GM21367 (cell line): ENCODE measurements around the gene HBD.
"Not testable (repeated sequence)": the region's sequence is repeated elsewhere in the genome, so short reads cannot be mapped to it uniquely, and the experiment has no call there.

ENCODE experiments used
- ATAC-seq: cut with Tn5 transposase; IDR thresholded peaks from one replicate; pipeline ENCODE4 v1.9.1; 2021; ENCODE audit not compliant: unreplicated experiment

The HBD gene

DNA sequence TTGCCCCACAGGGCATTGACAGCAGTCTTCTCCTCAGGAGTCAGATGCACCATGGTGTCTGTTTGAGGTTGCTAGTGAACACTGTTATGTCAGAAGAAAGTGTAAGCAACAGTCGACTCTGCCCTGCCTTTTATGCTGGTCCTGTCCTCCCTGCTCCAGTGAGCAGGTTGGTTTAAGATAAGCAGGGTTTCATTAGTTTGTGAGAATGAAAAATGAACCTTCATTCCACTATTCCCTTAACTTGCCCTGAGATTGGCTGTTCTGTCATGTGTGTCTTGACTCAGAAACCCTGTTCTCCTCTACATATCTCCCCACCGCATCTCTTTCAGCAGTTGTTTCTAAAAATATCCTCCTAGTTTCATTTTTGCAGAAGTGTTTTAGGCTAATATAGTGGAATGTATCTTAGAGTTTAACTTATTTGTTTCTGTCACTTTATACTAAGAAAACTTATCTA, at the start of gene HBD:
TSS of gene HBD (minus strand) at position 103 of the 454 bp plus-strand sequence. CDS start at position 53, 50 bp downstream.
- ATAC-seq = peak; percentile 66

DNA sequence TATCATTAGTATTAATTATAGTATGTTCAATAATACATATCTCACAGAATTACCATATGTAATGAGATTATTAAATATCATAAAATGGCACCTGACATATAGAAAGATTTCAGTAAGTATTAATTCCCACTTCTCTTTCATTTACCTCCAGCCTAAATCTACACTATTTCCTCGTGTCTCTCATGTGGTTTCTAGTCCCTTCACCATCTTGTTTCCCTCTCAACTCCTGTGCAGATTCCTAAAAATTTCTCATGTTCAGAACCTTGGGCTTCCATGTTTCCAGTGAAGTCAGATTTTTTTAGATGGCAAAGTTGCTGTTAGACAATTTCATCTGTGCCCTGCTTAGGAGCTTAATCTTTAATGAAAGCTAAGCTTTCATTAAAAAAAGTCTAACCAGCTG, 49.6 kb upstream of the HBD start:
- ATAC-seq = no peak

DNA sequence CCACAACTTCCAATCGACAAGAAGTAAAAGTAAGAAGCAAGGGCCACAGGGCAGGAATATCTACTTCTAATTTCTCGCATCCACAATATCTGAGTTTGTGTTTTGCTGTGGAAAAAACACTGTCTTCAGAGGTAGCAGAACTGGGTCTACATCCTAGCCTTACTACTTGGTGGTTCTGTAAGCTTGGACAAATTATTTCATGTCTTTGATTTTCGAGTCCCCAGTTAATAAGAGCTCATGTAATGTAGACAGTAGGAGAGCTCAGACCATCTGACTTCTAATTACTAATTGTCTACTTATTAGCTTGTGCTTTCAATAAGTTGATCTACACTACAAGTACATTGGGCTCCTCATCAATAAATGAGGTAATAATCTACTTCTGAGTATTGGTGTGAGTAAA, 48.8 kb upstream of the HBD start:
- no peak for ATAC-seq

DNA sequence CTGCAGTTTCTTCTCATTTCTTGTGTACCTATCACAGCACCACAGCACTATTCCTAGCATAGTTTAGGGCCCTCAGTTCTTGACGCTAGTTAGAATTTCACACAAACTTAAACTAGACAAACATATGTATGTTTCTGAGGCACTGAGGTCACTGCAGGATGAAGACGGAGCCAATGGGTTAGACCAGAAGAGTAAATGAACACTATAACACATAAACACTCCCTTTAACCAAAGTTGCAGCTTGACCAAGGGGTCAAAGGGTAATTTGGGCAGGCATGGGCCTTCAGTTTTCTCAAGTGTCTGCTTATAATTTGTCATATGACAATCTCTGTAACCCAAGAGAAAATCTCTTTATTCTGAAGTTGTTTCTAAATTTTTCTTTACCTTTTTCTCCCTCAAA, 48.3 kb upstream of the HBD start:
- no peak for ATAC-seq

DNA sequence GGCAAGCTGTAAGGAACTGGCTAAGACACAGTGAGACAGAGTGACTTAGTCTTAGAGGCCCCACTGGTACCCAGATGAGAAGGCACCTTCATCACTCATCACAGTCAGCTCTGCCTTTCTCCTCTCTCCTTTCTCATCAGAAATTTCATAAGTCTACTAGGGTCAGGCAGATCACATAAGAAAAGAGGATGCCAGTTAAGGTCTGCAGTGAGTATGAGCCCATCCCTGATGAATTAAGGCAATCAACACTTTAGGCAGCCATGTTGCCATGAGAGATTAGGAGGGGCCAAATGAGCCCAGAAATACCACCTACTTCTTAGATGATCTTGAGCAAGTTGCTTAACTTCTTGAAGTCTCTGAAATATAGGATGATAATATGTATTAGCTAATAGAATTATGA, 47.3 kb upstream of the HBD start:
- no peak for ATAC-seq

DNA sequence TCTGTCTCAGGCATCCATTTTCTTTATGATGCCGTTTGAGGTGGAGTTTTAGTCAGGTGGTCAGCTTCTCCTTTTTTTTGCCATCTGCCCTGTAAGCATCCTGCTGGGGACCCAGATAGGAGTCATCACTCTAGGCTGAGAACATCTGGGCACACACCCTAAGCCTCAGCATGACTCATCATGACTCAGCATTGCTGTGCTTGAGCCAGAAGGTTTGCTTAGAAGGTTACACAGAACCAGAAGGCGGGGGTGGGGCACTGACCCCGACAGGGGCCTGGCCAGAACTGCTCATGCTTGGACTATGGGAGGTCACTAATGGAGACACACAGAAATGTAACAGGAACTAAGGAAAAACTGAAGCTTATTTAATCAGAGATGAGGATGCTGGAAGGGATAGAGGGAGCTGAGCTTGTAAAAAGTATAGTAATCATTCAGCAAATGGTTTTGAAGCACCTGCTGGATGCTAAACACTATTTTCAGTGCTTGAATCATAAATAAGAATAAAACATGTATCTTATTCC, 46.4 kb upstream of the HBD start:
- ATAC-seq = peak; percentile 83

DNA sequence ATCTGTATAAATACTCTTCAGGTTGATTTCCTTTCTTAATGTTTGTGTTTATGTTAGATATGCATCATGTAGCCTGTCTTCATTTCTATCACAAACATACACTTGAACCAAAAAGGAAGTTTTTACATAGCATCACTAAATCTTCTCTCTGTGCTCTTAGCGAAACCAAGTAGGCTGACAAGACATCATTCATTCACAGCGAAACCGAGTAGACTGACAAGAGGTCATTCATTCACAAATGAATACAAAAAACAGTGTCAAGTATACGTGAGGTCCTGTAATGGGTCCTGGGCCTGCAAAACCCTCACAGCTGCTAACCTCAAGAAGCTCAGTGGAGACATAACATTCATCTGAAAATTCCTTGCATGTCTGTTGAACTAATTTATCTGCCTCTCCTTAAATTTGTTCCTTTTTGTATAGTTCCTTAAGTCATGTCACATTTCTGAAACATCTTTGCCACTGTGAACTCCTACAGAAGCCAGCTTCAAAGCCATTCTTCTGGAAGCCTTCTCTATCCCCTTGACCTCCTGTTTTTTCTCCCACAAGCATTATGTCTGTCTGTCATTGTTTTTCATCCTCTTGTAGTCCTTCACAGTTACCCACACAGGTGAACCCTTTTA, 45.3 kb upstream of the HBD start:
- no peak for ATAC-seq

DNA sequence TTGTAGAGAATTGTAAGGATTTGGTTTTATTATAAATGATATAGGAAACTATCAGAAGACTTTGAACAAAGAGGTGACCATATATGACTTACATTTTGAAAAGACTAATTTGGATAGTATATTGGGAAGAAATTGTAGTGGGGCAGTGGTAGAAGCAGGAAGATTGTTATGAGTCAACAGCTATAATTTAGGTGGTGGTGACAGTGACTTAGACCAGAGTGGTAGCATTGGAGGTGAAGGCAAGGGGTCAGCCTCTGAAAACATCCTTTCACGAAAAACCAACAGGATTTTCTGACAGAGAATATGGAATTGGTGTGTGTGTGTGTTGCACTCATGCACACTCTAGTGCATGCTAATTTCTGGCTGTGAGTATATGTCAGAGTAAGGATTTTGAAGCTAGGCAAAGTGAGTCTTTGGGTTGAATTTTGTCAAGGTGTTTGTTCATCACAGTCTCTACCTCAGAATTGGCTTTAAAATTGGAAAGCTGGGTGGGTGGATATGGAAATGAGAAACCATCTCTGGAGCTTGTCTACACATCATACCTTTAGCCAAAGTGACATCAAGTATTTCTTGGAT, 43.6 kb upstream of the HBD start:
- ATAC-seq = no peak

DNA sequence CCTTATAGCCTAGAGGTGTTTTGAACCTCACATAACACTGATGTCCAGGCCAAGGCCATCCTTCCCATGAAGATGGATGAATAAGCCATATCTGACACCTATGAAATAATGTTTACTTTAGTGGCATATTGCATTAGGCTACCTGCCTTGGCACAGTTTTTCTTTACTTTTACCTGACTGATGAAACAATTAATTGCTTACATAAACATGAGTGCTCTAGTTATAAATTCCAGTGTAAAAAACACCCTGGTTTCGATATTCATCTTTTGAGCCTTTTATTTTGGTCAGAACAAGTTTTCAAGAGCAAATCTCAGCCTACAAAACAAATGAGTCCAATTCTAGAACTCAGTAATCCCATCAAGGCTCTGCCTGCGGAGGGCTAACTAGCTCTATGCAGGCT, 42.4 kb upstream of the HBD start:
- ATAC-seq = no peak

DNA sequence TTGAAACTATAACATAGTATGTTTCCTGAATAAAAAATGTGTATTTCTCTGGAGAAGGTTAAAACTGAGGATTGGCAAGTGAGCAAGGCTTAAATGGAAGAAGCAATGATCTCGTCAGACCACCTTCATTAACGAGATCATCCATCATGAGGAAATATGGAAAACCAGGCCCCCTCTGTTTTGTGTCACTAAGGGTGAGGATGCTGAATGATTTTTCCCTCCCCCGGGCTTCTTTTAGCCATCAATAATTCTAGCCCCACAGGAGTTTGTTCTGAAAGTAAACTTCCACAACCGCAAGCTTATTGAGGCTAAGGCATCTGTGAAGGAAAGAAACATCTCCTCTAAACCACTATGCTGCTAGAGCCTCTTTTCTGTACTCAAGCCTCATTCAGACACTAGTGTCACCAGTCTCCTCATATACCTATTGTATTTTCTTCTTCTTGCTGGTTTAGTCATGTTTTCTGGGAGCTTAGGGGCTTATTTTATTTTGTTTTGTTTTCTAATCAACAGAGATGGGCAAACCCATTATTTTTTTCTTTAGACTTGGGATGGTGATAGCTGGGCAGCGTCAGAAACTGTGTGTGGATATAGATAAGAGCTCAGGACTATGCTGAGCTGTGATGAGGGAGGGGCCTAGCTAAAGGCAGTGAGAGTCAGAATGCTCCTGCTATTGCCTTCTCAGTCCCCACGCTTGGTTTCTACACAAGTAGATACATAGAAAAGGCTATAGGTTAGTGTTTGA, 41.3 kb upstream of the HBD start:
- ATAC-seq = no peak

DNA sequence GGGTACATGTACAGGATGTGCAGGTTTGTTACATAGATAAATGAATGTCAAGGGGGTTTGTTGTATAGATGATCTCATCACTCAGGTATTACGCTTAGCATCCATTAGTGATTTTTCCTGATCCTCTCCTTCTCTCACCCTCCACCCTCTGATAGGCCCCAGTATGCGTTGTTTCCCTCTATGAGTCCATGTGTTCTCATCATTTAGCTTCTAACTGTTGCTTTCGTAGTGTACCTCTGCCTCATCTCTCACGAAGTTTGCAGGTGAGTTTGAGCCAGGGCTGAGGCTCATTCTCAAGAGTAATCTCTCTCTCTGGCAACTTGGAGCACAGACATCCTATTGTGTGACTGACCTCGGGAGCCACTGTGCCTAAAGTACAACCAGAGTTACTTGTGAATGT, 40.1 kb upstream of the HBD start:
- ATAC-seq = no peak

DNA sequence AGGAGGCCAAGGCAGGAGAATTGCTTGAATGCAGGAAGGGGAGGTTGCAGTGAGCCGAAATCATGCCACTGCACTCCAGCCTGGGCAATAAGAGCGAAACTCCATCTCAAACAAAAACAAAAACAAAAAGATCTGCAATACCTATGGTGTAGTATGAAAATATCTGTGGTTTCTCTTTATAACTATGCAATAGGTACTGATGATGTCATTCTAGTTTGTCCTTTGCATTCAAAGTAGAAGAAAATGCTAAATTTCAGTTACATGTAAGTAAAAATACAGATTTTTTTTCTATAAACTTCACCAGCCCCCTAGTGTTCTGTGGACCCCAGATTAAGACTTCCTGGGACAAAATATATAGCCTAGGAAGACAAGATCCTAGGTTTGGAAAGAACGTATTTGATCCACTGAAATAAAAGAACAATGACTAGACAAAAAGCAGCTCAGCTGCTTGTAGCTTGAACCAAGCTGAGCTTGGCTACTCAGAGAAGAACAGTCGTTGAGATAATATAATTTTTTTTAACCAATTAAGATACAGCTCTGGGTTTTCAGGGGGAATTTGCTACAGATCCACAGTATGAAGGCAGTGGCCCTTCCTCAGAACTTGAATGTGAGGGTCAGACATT, 38.2 kb upstream of the HBD start:
- no peak for ATAC-seq

DNA sequence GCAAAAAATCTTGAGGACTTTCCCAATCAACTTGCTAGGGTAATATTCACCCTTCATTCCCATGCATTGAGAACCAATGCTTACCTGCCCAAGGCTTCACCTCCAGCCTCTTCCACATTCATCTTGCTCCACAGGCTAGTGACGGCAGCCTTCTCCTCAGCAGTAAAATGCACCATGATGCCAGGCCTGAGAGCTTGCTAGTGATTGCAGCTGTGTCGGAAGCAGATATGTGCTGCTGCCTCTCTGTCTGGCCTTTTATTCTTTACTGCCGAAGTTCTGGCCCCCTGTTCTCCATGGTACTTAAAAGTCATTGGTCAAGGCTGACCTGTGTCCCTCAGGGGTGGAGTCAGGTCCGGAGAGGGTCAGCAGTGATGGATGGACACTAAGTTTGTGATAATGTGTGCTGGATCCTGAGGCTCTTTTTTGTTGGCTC, 35.4 kb upstream of the HBD start, which contains the start of gene HBE1:
TSS of gene HBE1 (minus strand) at position 231 of the 433 bp plus-strand sequence. CDS start at position 176, 55 bp downstream.
- ATAC-seq = no peak

DNA sequence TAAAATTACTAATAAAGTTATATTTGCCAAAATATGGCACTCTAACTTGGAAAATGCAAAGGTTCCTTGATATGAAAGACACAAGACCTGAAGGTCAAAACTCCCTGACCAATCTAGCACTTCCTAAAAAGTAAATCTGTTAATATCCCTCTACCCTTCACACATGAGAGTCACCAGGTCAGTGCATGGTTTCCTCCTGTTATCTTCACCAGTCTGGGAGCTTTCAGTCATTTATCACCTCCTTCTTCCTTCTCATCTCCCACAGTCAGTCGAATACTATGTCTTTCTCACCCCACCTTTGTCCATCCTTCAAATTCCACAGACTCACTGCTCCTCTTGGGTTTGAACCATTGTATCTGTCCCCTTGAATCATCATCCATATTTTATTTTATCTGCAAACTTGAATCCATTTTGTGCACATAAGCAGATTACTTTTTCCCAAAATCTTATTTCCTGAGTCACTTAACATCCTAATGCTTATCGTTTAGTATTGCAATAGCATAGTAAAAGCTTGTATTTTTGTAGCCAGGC, 32.8 kb upstream of the HBD start:
- ATAC-seq = no peak

DNA sequence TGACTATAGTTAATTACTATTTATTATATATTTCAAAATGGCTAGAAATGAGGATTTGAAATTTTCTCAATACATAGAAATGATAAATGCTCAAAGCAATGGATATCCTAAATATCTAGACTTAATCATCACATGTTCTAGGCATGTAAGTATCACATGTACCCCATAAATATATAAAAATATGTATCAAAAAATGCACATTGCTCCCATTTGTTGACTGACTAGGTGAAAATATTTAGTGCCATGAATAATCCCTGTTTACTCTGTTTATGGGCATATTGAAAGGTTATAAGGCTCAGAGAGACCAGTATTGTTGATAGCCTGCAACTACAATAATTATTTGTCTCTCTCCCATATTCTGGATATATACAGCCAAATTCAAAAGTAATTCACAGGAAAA, 32.3 kb upstream of the HBD start:
- ATAC-seq = no peak

DNA sequence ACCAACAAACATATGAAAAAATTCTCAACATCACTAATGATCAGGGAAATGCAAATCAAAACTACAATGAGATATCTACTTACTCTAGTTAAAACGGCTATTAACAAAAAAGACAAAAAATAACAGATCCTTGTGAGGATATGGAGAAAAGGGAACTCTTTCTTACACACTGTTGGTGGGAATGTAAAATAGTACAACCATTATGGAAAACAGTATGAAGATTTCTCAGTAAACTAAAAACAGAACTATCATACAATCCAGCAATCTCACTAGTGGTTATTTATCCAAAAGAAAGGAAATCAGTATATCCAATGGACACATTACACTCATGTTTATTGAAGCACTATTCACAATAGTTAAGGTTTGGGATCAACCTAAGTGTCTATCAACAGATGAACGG, 31.5 kb upstream of the HBD start:
- ATAC-seq = no peak

DNA sequence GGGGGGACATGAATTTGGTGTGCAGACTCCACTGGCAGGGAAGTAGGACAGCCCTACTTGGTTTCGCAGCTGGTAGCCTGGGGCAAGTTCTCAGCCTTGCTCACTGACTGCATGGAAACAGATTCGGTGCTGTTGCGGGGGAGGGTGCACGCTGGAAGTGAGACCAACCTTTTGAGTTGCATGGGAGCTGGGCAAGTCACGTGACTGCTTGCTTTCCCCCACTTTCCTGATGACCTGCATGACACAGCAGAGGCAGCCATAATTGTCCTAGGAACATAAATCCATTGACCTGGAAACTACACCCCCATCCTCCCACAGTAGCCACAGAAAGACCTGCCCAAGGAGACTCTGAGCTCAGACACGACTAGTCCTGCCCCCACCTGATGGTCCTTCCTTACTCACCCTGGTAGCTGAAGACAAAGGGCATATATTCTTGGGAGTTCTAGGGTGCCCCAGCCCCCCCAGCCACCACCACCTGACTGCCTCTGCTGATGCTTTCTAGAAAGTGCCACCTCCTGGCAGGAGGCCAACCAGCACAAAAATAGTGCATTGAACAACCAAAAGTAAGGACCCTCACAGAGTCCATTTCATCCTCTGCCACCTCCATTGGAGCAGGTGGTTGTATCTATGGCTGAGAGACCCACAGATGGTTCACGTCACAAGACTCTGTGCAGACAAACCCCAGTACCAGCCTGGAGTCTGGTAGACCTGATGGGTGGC, 24.4 kb upstream of the HBD start:
- ATAC-seq = no peak

DNA sequence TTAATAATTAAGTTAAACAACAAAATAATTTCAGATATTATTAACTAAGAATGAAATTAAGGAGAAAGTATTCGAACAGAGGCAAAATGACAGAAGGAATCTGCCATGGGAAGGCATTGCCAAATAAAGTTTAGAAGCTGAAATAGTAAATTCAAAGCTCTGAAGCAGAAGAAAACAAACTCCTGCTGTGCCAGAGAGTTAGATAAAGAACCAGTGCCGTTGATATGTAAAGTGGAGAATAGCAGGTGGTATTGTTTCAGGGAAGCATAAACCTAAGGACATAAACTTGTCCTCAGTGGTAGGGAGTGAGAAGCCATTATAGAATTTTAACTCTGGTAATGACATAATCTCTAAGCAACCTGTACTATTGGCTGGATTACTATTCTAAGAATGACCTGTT, 23.0 kb upstream of the HBD start:
- ATAC-seq = no peak

DNA sequence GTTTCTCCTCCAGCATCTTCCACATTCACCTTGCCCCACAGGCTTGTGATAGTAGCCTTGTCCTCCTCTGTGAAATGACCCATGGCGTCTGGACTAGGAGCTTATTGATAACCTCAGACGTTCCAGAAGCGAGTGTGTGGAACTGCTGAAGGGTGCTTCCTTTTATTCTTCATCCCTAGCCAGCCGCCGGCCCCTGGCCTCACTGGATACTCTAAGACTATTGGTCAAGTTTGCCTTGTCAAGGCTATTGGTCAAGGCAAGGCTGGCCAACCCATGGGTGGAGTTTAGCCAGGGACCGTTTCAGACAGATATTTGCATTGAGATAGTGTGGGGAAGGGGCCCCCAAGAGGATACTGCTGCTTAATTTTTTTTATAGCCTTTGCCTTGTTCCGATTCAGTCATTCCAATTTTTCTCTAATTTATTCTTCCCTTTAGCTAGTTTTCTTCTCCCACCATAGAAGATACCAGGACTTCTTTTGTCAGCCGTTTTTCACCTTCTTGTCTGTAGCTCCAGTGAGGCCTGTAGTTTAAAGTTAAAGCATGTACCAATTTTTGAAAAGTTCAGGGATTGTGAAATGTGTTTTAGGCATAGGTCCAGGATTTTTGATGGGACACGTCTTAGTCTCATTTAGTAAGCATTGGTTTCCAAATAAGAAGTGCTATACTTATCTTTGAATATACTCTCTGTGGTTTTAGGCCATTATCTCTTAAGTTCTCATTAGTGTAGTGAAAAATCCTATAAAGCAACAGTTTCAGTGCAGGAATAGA, 20.5 kb upstream of the HBD start, which contains the start of gene HBG2:
TSS of gene HBG2 (minus strand) at position 136 of the 768 bp plus-strand sequence. CDS start at position 83, 53 bp downstream.
- not testable (repeated sequence) for ATAC-seq

DNA sequence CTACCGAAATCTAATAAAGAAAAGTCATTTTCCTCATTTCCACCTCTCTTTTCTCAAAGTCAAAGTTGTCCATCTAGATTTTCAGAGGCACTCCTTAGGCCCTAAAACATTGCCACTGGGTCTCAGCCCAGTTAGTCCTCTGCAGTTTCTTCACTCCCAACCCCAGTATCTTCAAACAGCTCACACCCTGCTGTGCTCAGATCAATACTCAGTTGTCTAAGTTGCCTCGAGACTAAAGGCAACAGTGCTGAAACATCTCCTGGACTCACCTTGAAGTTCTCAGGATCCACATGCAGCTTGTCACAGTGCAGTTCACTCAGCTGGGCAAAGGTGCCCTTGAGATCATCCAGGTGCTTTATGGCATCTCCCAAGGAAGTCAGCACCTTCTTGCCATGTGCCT, 19.7 kb upstream of the HBD start:
- ATAC-seq = not testable (repeated sequence)
